OCI-LY7 (cell line): ENCODE results near the gene EPB42.

Source experiments
- CTCF ChIP-seq: fragments of 200-600 bp; sonication (generic); conservative IDR thresholded peaks from 2 replicates; pipeline ENCODE4 v1.5.1; 2014; ENCODE audit warnings: mild to moderate bottlenecking, antibody characterized with exemption, low read length, moderate library complexity, mixed read lengths
- EZH2phosphoT487 ChIP-seq: fragments of 200-600 bp; sonication (generic); IDR thresholded peaks from 2 replicates; pipeline ENCODE4 v1.6.1; 2018; ENCODE audit warnings: low read depth, borderline replicate concordance, mild to moderate bottlenecking, mixed run types, antibody characterized with exemption, low read length, moderate library complexity, mixed read lengths

GRCh38 chr15:43198992-43199391 is 21.8 kb downstream of the EPB42 start:
- TF ChIP-seq CTCF (no peak), EZH2phosphoT487 (no peak)
